A549 (cell line): ENCODE measurements around the gene TRPV6.

ENCODE experiments used
- BHLHE40 ChIP-seq: IDR thresholded peaks from 2 replicates; pipeline ENCODE4 v1.6.1; 2012; ENCODE audit warnings: low read depth, low read length, inconsistent platforms
- CTCF ChIP-seq: fragments of >200 bp; sonication (Bioruptor Twin); formaldehyde crosslinking; IDR thresholded peaks from 3 replicates; pipeline ENCODE4 v1.5.1; 2016
- HDAC2 ChIP-seq: fragments of 200-600 bp; sonication (generic); IDR thresholded peaks from 2 replicates; pipeline ENCODE4 v1.6.1; 2016
- MAZ ChIP-seq: fragments of 150-350 bp; IDR thresholded peaks from 2 replicates; pipeline ENCODE4 v1.6.1; 2014; ENCODE audit warnings: antibody characterized with exemption, low read depth, low read length, borderline replicate concordance
- POLR2A ChIP-seq: IDR thresholded peaks from 2 replicates; pipeline ENCODE4 v1.6.1; 2012; ENCODE audit warnings: mild to moderate bottlenecking, low read length
- TP53 ChIP-seq: fragments of 250-450 bp; sonication (Bioruptor Pico); IDR thresholded peaks from 2 replicates; pipeline ENCODE4 v1.5.0; 2021; ENCODE audit warnings: mild to moderate bottlenecking, moderate library complexity
- ZFP36 ChIP-seq: fragments of 450-650 bp; IDR thresholded peaks from 2 replicates; pipeline ENCODE4 v1.6.1; 2014; ENCODE audit warnings: borderline replicate concordance; ENCODE audit not compliant: partially characterized antibody
- TF ChIP-seq, protein P1 (sequence below): fragments of 450-650 bp; IDR thresholded peaks from 2 replicates; pipeline ENCODE4 v1.6.1; 2014; ENCODE audit warnings: antibody characterized with exemption

GRCh38 chr7:142876991-142877910 is 8.3 kb downstream of the TRPV6 start:
- TF ChIP-seq CTCF (no peak), POLR2A (no peak), HDAC2 (no peak), TP53 (no peak), MAZ (no peak), ZFP36 (no peak), BHLHE40 (no peak)
- TF ChIP-seq, protein P1, sequence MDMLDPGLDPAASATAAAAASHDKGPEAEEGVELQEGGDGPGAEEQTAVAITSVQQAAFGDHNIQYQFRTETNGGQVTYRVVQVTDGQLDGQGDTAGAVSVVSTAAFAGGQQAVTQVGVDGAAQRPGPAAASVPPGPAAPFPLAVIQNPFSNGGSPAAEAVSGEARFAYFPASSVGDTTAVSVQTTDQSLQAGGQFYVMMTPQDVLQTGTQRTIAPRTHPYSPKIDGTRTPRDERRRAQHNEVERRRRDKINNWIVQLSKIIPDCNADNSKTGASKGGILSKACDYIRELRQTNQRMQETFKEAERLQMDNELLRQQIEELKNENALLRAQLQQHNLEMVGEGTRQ: no peak
